GM12865 (cell line): Measurements from ENCODE around the gene JOSD2.

Experiments used
- DNase-seq: peaks from one replicate; pipeline ENCODE4 v3.0.0; 2010; ENCODE audit warnings: low read depth
- H3K4me3 ChIP-seq: 2 replicates; pipeline ENCODE4 v1.5.1; 2011; ENCODE audit warnings: mild to moderate bottlenecking, low read depth, low read length, control low read depth
- TF ChIP-seq, protein P1 (sequence below): IDR thresholded peaks from 2 replicates; pipeline ENCODE4 v1.5.1; 2011; ENCODE audit warnings: low read length, control low read depth, low read depth, inconsistent platforms; ENCODE audit not compliant: insufficient read depth; ENCODE audit errors: missing control alignments

Gene JOSD2

DNA sequence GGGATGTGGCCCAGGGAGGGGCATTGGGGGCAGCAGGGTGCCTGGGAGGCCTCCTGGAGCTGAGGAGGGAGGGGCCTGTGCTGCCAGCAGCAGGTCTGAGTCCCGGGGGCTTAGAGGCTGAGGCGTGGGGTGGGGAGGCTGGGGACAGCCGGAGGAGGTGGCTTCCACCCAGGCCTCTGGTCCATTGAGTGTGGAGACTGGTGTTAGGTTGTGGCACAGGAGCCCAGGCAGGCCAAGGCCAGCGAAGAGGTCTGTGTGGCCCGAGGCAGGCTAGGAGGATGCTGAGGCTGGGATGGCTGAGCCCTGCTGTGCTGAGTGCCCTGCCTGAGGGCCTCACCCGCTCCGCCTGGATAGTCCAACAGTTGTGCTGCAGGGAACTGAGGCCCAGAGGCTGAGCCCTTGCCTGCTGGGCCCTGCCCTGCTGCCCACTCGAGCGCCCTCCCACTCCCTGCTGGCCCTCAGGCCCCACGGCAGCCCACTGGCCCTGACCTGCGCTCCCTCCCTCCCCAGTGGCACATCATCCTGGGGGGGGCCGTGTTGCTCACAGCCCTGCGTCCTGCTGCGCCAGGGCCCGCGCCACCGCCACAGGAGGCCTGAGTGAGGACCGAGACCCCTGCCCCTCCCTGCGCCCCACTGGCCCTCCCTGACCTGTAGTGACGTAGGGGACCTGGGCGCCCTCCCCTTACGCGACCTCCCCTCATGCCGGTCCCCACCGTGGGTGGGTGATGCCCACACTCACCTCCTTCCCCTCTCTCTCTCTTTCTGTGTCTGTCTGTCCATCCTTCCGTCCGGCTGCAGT, 29.4 kb downstream of the JOSD2 start:
- TF ChIP-seq, protein P1, sequence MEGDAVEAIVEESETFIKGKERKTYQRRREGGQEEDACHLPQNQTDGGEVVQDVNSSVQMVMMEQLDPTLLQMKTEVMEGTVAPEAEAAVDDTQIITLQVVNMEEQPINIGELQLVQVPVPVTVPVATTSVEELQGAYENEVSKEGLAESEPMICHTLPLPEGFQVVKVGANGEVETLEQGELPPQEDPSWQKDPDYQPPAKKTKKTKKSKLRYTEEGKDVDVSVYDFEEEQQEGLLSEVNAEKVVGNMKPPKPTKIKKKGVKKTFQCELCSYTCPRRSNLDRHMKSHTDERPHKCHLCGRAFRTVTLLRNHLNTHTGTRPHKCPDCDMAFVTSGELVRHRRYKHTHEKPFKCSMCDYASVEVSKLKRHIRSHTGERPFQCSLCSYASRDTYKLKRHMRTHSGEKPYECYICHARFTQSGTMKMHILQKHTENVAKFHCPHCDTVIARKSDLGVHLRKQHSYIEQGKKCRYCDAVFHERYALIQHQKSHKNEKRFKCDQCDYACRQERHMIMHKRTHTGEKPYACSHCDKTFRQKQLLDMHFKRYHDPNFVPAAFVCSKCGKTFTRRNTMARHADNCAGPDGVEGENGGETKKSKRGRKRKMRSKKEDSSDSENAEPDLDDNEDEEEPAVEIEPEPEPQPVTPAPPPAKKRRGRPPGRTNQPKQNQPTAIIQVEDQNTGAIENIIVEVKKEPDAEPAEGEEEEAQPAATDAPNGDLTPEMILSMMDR = no peak
- no peak overlapping the region for H3K4me3 ChIP-seq
- DNase-seq = no peak

DNA sequence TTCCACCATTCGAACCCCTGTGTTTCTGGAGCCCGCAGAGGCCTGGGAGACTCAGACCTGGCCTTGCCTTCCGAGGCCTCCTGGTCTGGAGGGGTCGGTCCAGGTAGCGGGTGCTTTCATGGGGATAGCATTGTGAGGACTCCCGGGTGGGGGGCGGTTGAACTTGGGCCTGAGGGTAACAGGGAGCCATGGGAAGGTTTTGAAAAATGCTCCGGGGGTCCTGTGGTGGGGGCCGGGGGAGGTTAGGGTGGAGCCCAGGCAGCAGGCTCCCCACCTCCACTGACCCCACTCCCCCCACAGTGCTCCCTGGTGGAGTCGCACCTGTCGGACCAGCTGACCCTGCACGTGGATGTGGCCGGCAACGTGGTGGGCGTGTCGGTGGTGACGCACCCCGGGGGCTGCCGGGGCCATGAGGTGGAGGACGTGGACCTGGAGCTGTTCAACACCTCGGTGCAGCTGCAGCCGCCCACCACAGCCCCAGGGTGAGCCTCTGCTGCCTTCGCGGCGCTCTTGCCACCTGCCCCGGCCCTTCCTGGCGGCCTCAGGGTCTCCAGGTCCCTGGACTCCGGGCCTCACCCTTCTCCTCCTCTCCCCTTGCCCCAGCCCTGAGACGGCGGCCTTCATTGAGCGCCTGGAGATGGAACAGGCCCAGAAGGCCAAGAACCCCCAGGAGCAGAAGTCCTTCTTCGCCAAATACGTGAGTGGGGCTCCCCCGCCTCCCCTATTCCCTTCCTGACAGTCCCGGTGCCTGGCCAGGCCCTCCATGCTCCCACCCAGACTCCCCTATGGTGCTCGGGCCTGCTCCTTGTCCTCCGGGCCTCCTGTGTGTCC, 30.5 kb downstream of the JOSD2 start:
- TF ChIP-seq, protein P1 = no peak
- no peak overlapping the region for H3K4me3 ChIP-seq
- no peak for DNase-seq

DNA sequence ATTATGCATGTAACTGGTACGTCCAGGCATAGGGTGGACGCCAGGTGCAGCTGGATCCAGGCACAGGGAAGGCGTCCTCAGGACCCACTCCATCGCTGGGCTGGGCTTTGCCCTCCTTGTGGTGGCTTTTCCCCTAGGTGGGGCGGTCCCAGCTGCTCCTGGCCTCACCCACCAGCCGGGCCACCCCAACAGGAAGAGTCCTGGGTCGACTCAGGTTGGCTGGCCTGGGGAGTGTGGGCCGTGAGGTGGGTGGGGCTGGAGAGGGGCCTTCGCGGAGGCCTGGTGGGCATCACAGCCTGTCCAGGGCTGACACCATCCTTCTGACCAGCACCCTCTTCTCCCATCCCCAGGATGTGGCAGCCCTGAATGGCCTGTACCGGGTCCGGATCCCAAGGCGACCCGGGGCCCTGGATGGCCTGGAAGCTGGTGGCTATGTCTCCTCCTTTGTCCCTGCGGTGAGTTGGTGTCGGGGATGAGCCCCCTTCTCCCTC, 31.2 kb downstream of the JOSD2 start:
- no peak overlapping the region for H3K4me3 ChIP-seq
- TF ChIP-seq, protein P1 = no peak
- DNase-seq = no peak

DNA sequence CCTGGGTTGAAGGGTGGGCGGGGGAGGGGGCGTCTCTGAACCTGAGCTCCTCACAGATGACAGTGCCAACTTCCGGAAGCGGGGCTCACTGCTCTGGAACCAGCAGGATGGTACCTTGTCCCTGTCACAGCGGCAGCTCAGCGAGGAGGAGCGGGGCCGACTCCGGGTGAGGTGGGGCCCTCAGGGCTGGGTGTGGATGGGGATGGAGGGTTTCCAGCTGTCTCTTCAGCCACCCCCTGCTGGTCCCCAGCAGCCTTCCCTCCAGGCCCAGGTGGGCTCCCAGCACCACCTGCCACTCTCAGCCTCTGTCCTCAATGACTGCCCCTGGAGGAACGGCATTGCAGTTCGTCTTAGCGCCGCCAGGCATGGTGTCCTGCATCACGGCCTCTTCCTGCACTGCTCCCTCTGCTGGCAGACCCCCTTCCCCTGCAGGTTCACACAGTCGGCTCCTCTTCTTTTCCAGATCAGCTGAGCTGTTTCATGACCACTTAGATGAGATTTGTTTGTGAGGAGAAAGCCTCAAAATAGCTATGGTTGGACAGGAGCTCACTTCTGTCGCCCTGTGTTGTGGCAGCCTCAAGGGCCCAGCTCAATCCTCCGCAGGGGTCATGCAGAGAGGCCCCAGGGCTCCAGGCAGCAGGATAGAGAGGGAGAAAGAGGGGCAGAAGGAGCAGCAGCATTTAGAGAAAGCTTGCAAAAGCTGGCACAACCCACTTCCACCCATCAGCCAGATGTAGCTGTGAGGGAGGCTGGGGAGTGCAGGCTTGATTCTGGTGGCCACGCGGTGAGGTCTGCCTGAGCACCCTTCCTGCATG, 31.9 kb downstream of the JOSD2 start:
- peak; percentile 20 for DNase-seq
- H3K4me3 ChIP-seq = no peak overlapping the region
- TF ChIP-seq, protein P1 = peak; percentile 23

DNA sequence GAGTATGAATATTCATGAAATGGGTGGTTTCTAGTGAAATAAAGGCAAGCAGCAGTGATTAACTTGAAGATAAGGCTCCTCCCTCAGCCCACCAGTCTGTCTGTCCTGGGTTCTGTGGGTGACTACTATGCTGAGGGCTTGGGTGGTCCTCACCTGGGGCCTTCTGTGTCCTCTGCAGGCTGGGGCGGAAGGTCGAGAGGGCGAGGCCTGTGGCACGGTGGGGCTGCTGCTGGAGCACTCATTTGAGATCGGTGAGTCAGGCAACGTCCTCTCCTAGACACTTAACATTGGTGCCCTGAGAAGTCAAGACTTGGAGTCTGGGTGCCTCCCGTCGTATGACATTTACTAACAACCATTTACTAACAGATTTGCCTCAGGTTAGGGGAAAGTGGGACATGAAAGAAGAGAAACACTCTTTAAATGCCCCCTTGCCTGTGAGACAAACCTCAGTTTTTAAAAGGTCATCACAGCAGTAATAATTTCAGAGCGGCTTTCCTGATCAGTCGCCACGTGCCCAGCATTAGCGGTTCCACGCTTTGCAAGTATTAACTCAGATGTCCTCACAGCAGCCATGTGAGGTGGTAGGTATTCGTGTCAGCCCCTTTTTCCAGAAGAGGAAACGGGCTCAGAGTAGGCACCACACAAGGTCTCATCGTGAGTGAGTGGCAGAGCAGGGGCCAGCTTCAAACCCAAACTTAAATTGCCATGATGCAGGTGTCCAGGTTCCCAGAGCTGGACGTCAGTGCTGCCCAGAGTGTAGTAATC, 33.1 kb downstream of the JOSD2 start:
- DNase-seq = no peak
- no peak overlapping the region for H3K4me3 ChIP-seq
- TF ChIP-seq, protein P1 = no peak

DNA sequence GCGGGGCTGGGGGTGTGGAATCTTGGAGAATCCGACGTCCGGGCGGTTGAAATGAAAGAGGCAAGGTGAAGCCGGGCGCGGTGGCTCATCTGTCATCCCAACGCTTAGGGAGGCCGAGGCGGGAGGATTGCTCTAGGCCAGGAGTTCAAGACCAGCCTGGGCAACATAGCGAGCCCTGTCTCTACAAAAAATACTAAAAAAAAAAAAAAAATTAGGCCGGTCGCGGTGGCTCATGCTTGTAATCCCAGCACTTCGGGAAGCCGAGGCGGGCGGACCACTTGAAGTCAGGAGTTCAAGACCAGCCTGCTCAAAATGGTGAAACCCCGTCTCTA, 34.1 kb downstream of the JOSD2 start:
- H3K4me3 ChIP-seq = peak overlapping the region; percentile 88
- TF ChIP-seq, protein P1 = no peak
- DNase-seq = no peak
